Measurements from ENCODE around the gene RELL2.

DNA sequence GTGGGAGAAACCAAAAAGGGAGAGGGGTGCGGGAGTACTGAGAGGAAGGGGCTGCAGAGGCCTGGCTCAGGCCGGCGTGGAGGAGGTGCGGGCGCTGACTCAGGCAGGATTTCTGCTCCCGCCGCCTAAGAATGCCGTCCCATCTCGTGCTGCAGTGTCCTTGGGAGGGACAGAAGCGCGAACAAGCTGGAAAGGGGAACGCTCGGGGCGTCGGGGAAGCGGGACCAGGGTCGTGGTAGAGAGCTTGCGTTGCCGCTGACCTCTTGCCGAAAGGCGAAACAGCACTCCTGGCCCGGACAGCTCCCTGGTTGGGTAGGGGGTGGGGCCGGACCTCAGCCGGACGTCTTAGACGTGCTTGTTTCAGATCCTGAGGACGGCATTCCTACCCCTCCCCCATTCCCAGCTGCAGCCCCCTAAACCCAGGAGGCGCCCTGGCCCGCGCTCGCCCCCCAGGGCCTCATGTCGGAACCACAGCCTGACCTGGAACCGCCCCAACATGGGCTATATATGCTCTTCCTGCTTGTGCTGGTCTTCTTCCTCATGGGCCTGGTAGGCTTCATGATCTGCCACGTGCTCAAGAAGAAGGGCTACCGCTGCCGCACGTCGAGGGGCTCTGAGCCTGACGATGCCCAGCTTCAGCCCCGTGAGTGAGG is 1.1 kb downstream of the RELL2 start:
- TF ChIP-seq POLR2AphosphoS5 (IDR thresholded peaks at IDR 0.05; ENCODE audit: low read depth, low read length): no peak
- TF ChIP-seq, protein P1, sequence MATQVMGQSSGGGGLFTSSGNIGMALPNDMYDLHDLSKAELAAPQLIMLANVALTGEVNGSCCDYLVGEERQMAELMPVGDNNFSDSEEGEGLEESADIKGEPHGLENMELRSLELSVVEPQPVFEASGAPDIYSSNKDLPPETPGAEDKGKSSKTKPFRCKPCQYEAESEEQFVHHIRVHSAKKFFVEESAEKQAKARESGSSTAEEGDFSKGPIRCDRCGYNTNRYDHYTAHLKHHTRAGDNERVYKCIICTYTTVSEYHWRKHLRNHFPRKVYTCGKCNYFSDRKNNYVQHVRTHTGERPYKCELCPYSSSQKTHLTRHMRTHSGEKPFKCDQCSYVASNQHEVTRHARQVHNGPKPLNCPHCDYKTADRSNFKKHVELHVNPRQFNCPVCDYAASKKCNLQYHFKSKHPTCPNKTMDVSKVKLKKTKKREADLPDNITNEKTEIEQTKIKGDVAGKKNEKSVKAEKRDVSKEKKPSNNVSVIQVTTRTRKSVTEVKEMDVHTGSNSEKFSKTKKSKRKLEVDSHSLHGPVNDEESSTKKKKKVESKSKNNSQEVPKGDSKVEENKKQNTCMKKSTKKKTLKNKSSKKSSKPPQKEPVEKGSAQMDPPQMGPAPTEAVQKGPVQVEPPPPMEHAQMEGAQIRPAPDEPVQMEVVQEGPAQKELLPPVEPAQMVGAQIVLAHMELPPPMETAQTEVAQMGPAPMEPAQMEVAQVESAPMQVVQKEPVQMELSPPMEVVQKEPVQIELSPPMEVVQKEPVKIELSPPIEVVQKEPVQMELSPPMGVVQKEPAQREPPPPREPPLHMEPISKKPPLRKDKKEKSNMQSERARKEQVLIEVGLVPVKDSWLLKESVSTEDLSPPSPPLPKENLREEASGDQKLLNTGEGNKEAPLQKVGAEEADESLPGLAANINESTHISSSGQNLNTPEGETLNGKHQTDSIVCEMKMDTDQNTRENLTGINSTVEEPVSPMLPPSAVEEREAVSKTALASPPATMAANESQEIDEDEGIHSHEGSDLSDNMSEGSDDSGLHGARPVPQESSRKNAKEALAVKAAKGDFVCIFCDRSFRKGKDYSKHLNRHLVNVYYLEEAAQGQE (IDR thresholded peaks at IDR 0.05; ENCODE audit: low read depth, low read length): peak; percentile 94
- TF ChIP-seq FOXJ3 (CRISPR knock-in tag; IDR thresholded peaks at IDR 0.05): no peak
- TF ChIP-seq, protein P2, sequence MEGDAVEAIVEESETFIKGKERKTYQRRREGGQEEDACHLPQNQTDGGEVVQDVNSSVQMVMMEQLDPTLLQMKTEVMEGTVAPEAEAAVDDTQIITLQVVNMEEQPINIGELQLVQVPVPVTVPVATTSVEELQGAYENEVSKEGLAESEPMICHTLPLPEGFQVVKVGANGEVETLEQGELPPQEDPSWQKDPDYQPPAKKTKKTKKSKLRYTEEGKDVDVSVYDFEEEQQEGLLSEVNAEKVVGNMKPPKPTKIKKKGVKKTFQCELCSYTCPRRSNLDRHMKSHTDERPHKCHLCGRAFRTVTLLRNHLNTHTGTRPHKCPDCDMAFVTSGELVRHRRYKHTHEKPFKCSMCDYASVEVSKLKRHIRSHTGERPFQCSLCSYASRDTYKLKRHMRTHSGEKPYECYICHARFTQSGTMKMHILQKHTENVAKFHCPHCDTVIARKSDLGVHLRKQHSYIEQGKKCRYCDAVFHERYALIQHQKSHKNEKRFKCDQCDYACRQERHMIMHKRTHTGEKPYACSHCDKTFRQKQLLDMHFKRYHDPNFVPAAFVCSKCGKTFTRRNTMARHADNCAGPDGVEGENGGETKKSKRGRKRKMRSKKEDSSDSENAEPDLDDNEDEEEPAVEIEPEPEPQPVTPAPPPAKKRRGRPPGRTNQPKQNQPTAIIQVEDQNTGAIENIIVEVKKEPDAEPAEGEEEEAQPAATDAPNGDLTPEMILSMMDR (IDR thresholded peaks at IDR 0.05): no peak; the same call in 1 of the 2 replicates
- no peak for TF ChIP-seq SIN3A (IDR thresholded peaks at IDR 0.05; ENCODE audit: borderline replicate concordance, low read depth, low read length)
- TF ChIP-seq YY1 (IDR thresholded peaks at IDR 0.05; ENCODE audit: low read depth): no peak
- no peak; the same call in 1 of the 2 replicates for TF ChIP-seq RAD21 (IDR thresholded peaks at IDR 0.05; ENCODE audit: low read length)
- no peak for TF ChIP-seq ZBTB33 (IDR thresholded peaks at IDR 0.05; ENCODE audit: borderline replicate concordance, low read depth)
- no peak for TF ChIP-seq RXRA (IDR thresholded peaks at IDR 0.05; ENCODE audit: borderline replicate concordance, low read depth)
- TF ChIP-seq CHD2 (IDR thresholded peaks at IDR 0.05; ENCODE audit: low read length, partially characterized antibody): no peak

All from SK-N-SH (cell line).